DMS 273 treated with DMSO at 0.1 percent for 48 hours (cell line): ENCODE results near the gene ANTKMT.
"Not testable (repeated sequence)": the region's sequence is repeated elsewhere in the genome, so short reads cannot be mapped to it uniquely, and the experiment has no call there.

ENCODE experiments used
- DNase-seq: peaks from one replicate; lab custom pipeline; 2025; lab: John Stamatoyannopoulos, UW

The ANTKMT gene

DNA sequence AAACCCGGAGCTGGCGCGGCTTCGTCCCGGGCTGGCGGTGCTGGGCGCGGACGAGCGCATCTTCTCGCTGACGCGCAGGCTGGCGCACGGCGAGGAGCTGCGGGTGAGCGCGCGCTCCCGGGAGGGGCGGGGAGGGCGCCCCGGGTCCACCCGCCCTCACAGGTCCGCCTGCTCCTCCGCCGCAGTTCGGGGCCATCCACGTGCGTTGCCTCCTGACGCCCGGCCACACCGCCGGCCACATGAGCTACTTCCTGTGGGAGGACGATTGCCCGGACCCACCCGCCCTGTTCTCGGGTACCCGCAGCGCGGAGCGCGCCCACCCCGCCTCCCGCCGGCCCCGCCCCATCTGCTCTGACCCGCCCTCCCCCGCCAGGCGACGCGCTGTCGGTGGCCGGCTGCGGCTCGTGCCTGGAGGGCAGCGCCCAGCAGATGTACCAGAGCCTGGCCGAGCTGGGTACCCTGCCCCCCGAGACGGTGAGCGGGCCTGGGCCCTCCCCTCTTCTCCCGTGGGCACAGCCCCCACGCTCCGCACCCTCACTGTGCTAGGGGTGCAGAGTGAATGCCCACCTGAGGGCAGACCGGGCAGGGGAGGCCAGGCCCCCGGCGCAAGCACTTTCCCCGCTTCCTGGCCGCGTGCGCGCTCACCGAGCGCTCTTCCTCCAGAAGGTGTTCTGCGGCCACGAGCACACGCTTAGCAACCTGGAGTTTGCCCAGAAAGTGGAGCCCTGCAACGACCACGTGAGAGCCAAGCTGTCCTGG, 7.4 kb downstream of the ANTKMT start:
- peak; percentile 59 for DNase-seq

GRCh38 chr16:728890-729744, 8.2 kb downstream of the ANTKMT start:
- no peak for DNase-seq

- DNase-seq = no peak
These were observed 9.1 kb downstream of the ANTKMT start for GRCh38 chr16:729768-730665.

GRCh38 chr16:730666-731509, 9.9 kb downstream of the ANTKMT start:
- no peak for DNase-seq

- DNase-seq = no peak
These were observed 11.4 kb downstream of the ANTKMT start for GRCh38 chr16:732332-732731.

GRCh38 chr16:732936-733335, 12.0 kb downstream of the ANTKMT start:
- no peak for DNase-seq

DNA sequence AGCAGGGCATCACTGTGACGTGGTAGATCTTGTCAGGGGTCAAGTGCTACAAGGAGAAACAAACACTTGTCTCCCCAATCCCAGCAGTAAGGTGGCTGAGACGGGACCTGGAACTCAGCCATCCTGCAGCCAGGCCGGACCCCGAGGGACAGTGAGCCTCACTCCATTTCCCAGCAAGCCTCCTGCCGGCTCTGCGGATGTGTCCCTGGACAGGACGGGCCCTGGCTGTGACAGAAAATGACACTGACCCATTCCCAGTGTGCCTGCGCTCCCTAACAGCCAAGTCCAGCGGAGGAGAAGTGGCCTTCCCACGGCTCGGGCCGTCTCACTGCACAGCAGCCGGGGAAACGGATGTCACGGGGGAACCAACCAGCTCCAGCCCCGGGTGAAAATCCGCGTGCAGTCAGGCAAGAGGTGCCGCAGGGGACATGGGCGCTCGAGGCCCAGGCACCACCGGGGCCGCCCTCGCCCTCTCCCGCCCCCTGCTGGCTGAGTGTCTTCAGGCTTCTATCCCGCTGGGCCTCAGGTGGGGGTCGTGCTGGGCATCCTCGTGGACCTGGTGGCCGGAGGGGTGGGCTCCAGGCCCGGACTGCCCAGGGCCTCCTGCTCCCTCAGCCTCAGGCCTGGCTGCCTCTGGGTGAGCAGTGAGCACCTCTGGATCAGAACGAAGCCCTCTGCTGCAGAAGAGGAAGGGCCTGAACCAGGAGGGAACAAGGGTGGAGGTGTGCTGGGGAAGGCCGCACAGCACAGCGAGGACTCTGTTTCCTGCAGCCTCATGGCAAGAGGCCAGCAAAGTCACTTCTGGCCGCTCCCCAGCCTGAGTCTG, 12.6 kb downstream of the ANTKMT start:
- no peak for DNase-seq

GRCh38 chr16:734208-734980, 13.4 kb downstream of the ANTKMT start:
- no peak for DNase-seq

- no peak for DNase-seq
These were observed 14.3 kb downstream of the ANTKMT start for GRCh38 chr16:734981-735881.

GRCh38 chr16:735982-736453, 15.1 kb downstream of the ANTKMT start:
- DNase-seq = no peak

- no peak for DNase-seq
These were observed 16.1 kb downstream of the ANTKMT start for GRCh38 chr16:736936-737481.

DNA sequence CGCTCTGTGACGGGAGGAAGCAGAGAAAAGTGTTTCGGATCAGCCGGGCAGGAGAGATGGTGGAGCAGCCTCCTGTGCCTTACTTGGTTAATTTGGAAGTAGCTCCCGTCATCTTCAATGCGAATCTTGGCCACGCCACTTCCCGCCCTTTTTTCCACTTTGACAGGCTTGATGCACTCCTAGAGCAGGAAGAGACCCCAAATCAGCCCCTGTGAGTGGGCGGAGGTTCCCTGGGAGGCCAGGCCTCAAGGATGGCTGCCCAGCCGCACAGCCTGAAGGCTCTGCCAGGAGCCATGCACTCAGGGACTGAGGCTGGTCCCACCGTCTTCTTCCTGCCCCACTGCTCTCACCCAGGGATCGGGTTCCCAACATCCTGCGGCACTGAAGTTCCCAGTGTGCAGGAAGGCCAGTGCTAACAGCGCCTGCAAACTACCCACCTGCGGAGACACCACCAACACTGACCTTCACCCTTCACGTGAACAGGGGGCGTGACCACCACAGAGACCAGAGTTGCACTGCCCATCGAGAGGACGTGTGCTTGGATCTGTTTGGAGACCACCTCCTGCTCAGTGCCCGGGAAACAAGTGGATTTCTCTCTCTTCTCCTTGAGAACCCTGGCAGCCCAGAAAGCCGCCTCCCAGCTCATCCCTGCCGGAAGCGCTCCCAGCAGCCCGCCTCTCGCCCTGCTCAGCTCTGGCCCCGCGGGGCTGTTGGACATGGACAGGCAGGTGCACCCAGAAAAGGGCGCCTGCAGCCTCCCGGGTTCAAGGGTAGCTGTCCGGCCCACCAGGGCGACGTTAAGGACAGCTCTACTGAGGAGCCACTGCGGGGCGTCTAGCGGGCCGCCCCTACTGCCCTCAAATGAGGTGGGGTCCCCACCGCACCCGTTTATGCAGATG, 18.9 kb downstream of the ANTKMT start:
- no peak for DNase-seq

GRCh38 chr16:740459-740763, 19.5 kb downstream of the ANTKMT start:
- DNase-seq = no peak

GRCh38 chr16:740764-741505, 20.0 kb downstream of the ANTKMT start, which contains the start of gene CIAO3:
Gene CIAO3 (minus strand): TSS chr16:740997. CDS start chr16:740985, 12 bp downstream.
- peak; percentile 55 for DNase-seq

GRCh38 chr16:741986-742629, 21.2 kb downstream of the ANTKMT start:
- DNase-seq = no peak

- not testable (repeated sequence) for DNase-seq
These were observed 21.9 kb downstream of the ANTKMT start for GRCh38 chr16:742894-743293.
